ENCODE measurements around the gene KCND3. TPM values are rescaled to one million over a fixed set of nuclear protein-coding genes. Genes with fewer than 3 reads are reported as not detected.

Gene KCND3
- total RNA-seq, result not detected in 2 replicates

- DNase-seq (ENCODE audit: low read depth), result no peak
- no peak for TF ChIP-seq CTCF (conservative IDR thresholded peaks at IDR 0.05; ENCODE audit: low read depth, low read length)
- peak within 1 kb of the TSS; percentile 44 for H3K4me3 ChIP-seq (ENCODE audit: low read depth, low read length)
These were observed at the start of gene KCND3 for GRCh38 chr1:111989531-111990025. KCND3 (minus strand) TSS chr1:111989668.

DNA sequence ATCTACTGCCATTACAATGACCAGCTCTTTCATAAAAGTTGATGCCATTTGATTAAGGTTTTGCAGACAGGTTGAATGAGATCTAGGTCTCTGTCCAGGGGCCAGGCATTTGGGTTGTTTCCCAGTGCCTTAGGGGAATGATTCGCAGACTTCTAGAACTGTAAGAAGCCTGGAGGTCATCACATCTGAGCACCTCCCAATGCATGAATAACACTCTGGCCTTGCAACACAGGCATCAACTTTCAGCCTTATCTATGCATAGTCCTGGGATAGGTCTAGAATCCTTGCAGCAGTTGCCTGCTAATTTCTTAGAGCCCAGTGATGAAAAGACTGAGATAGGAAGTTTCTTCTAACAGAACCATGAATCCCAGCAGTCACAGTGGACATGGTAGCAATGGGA, 44.8 kb upstream of the KCND3 start:
- TF ChIP-seq CTCF (conservative IDR thresholded peaks at IDR 0.05; ENCODE audit: low read depth, low read length), result no peak
- DNase-seq (ENCODE audit: low read depth), result no peak
- H3K4me3 ChIP-seq (ENCODE audit: low read depth, low read length), result no peak overlapping the region

DNA sequence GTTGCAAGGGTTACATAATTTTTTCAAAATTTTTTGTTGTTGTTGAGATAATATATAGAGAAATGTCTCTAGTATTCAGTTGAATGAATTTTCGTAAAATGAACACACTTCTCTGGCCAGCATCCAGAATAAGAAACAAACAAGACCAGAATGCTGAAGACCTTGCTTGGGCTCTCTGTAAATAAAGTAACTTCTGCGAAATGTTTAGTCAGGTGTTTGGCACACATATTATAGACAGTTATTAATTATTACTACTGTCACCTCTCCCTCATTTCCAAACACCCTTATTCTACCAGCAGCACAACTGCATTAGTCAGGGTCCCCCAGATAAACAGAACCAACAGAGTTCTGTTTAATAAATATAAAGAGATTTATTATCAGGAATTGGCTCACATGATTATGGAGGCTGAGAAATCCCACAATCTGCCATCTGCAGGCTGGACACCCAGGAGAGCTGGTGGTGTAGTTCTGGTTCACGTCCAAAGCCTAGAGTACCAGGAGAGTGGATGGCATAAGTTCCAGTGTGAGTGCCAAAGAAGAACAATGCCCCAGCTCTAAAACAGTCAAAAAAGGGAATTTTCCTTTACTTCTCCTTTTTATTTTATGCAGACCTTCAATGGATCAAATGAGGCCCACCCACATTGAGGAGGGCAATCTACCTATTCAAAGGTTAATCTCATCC, 44.1 kb upstream of the KCND3 start:
- no peak for DNase-seq (ENCODE audit: low read depth)
- TF ChIP-seq CTCF (conservative IDR thresholded peaks at IDR 0.05; ENCODE audit: low read depth, low read length), result no peak
- H3K4me3 ChIP-seq (ENCODE audit: low read depth, low read length), result no peak overlapping the region

GRCh38 chr1:112030157-112030556, 40.7 kb upstream of the KCND3 start:
- no peak for DNase-seq (ENCODE audit: low read depth)
- no peak for TF ChIP-seq CTCF (conservative IDR thresholded peaks at IDR 0.05; ENCODE audit: low read depth, low read length)
- H3K4me3 ChIP-seq (ENCODE audit: low read depth, low read length), result no peak overlapping the region

GRCh38 chr1:112027696-112028095, 38.2 kb upstream of the KCND3 start:
- no peak overlapping the region for H3K4me3 ChIP-seq (ENCODE audit: low read depth, low read length)
- no peak for DNase-seq (ENCODE audit: low read depth)
- no peak for TF ChIP-seq CTCF (conservative IDR thresholded peaks at IDR 0.05; ENCODE audit: low read depth, low read length)

GRCh38 chr1:112026501-112026900, 37.0 kb upstream of the KCND3 start:
- no peak overlapping the region for H3K4me3 ChIP-seq (ENCODE audit: low read depth, low read length)
- TF ChIP-seq CTCF (conservative IDR thresholded peaks at IDR 0.05; ENCODE audit: low read depth, low read length), result no peak
- no peak for DNase-seq (ENCODE audit: low read depth)

DNA sequence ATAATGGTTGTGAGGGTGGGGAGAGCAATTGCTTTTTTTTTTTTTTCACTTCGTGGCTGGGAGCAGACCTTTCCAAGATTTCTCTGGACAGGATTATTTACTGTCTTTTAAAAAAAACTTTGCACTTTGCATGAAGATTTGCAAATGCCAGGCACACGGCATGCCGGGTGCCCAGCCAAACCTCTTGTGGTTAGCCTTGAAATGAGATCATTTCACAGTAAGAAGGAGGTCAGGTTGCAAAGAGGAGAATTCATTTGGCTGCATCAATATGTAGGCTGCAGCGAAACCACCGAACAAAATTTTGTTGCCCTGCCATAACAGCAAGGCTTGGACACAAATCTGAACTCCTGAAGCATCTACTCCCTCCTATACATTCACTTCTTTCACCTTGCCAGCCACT, 36.5 kb upstream of the KCND3 start:
- no peak for DNase-seq (ENCODE audit: low read depth)
- no peak overlapping the region for H3K4me3 ChIP-seq (ENCODE audit: low read depth, low read length)

More for the DNA sequence above, 36.5 kb upstream of the KCND3 start:
- no peak for TF ChIP-seq CTCF (conservative IDR thresholded peaks at IDR 0.05; ENCODE audit: low read depth, low read length)
